GM18511 (cell line): Measurements from ENCODE around the gene LMX1B.

Experiments used
- ATAC-seq: cut with Tn5 transposase; IDR thresholded peaks from one replicate; pipeline ENCODE4 v1.9.1; 2021; ENCODE audit warnings: mild to moderate bottlenecking, moderate library complexity; ENCODE audit not compliant: unreplicated experiment

Gene LMX1B

DNA sequence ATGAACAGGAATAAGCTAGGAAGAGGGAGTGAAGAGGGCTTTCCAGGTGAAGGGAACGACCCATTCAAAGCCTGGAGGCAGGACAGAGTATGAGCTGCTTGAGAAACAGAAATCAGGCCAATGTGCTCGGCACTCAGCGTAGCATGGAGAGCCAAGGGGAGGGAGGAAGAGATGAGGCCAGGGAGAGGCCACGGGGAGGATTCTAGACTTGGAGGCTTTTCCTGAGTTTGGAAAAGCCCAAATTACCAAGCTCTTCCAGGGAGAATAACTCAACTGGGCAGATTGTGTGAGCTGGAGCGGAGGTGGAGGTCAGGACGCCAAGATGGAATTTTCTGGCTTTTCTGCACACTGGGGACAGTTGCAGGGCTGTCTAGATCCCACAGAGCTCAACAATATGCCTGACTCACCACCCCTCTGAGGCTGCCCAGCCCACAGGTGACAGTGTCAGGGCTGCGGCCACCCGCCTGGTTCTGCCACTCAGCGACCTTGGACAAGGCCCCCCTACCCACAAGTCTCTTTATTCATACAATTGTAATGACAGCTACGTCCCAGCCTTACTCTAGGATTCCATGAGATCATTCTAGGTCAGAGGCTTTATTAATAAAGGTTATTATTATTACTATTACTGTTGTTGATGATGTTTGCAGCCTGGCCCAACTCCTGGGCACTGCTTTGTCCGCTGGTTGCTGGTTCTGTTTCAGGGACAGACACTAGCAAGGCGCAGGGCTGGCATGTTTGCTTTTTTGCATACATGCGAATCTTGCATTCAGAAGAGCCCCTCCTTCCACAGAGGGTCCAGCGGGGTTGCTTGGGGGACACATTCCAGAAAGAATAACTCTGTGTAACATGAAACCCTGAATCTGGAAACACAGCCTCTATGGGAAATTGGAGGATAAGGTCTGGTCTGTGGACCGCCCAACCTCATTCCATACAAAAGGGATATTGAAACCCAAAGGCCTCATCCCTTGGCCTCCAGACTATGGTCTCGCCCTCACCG lies 9.4 kb upstream of the LMX1B start:
- no peak for ATAC-seq

DNA sequence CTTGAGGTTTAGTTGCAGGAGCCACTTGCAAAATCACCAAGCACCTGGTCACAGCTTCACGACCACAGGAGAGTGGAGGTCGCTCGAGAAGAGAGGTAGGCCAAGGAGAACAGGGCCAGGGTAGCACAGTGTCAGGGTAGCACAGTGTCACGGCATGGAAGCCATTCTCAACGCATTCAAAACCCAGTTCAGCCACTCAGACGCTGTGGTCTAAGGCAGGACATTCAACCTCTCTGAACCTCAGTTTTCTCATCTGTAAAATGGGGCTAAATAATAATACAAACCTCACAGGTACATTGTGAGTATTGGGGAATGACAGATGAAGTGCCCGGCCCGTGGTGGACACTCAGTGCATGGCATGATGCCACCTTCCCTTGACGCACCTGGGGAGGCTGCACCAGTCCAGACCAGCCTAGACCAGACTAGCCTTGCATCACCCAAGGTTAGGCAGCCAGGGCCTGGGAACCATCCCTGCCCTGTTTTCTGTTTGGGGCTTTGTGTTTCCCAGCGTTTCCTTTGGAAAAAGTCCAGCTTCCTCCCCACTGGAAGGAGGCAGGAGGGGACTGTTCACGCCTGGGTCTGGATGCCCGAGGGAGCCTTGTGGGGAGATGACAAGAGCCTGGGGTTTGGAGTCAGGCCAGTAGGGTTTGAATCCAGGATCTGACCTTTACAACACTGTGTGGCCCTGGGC lies 7.8 kb upstream of the LMX1B start:
- ATAC-seq = no peak

DNA sequence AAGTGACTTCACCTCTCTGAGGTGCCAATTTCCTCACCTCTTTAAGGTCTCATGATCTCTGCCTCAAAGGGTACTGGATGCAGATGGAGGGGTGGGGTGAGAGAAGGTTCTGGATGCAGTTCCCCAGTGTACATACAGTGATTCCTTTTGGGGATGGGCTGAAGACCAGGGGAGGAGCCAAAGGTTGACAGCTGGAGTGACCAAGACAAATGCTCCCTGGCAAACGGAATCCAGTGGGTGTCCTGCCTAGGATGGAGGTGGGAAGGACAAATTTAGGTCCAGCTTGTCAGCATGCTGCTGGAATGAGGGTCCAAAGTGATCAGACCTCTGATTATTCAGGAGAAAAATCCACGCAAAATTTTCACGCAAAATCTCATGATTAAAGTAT lies 7.3 kb upstream of the LMX1B start:
- no peak for ATAC-seq

DNA sequence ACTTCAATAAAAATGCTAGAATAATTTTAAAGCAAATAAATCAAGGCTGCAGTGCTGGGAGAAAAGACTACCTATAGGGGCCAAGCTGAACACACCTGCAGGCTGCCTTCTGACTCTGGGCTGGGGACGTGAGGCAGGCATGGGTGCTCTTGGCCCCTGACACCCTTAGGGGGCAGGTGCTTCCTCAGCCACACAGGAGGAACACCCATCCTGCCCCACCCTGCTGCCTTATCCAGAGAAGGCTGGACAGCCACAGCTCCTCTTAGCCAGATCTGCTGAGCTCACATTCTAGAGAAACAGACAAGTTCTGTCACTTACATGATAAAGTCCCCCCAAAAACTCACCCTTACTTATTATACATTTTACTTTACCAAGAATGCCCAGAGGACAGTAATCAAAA lies 6.6 kb upstream of the LMX1B start:
- ATAC-seq = no peak

DNA sequence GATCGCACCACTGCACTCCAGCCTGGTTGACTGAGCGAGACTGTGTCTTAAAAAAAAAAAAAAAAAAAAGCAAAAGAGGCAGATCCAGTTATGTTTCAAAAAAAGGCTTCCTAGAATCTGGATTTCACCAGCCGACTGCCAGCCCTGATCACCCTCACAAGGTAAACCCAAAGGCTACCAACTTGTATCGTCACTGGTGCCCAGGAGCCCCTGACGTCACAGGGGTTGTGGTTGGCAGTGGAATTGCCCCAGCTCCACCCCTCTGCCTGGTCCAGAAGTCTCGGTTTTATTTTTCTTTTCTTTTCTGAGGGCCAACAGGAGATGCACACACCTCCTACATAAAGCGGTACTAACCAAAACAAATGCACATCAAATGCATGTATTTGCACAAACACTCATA lies 6.0 kb upstream of the LMX1B start:
- no peak for ATAC-seq

DNA sequence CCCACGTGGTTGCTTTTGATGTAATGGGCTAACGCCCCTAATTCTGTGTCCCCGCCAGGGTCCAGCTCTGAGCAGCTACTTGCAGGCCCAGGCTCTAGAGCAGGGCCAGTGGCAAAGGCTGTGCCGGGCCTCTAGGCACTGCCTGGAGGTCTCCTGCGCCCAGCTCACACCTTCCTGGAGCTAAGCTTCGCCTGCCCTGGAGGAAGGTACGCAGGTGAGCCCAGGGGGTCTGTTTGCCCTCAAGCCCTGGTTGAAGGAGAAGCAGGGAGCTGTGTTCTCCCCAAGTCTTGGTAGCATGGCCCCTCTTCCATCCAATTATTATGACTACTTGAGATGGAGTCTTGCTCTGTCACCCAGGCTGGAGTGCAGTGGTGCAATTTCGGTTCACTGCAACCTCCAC lies 5.2 kb upstream of the LMX1B start:
- no peak for ATAC-seq

DNA sequence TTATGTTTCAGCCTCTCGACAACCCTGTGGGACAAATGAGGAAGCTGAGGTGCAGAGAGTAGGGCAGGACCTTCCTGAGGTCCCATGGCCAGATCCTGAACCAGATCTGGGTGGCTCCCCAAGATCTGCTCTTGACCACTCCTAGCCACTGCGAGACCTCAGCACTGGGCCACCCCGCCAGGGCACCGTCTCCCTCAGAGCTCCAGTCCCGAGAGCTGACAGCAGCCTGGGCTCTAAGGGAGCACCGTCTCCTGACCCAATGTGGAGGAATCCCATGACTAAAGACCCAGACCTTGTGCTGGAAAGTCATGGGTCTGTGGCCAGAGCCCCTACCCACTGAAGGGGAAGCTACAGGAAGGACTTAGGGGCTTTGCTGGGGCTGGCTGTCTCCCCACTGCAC lies 4.5 kb upstream of the LMX1B start:
- no peak for ATAC-seq

DNA sequence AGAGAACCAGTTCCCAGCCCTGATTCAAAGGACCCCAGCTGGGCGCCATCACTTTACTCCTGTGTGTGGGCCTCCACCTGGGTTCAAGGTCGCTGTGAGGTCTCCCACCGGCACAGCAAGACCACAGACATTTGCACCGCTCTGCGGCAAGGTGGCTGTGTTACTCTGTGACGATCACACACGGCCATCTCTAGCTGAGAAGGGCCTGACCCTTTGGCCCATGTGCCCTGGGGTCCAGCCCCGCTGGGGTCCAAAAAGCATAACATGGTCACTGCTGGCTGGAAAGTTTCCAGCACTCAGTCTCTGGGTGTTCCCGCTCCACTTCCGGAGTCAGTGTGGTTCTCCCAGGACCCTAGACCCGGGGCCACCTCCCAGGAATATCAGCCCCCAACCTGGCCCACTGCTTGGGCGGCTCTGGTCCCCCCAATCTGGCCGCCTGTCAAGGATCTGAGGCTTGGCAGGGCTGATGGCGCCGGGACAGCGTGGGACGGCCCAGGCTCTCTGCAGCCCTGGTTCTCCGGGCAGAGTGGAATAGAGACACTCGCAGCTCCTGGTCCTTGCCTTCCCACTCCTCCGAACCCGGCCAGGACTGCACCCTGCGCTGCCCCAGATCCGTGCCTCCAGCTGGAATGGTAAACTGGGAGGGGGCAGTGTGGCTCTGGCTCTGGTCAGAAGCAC lies 3.9 kb upstream of the LMX1B start:
- ATAC-seq = no peak

DNA sequence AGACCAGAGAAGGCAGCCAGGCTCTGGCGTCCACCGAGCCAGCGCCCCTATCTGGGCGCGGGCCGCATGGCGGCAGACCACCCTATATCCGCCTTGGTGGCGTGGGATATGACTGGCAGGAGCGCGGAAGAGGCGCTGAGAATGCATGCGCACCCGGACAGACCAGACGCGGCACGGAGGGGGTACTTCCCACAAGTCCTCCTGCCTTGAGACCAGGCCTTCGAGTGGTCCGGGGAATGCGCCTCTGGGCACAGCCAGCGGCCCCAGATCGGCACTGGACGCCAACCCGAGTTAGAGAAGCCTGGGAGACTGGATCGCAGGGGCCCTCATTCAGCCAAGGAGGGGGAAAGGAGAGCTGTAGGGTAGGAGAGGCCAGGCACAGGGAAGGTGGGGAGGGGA lies 2.5 kb upstream of the LMX1B start:
- ATAC-seq = no peak

DNA sequence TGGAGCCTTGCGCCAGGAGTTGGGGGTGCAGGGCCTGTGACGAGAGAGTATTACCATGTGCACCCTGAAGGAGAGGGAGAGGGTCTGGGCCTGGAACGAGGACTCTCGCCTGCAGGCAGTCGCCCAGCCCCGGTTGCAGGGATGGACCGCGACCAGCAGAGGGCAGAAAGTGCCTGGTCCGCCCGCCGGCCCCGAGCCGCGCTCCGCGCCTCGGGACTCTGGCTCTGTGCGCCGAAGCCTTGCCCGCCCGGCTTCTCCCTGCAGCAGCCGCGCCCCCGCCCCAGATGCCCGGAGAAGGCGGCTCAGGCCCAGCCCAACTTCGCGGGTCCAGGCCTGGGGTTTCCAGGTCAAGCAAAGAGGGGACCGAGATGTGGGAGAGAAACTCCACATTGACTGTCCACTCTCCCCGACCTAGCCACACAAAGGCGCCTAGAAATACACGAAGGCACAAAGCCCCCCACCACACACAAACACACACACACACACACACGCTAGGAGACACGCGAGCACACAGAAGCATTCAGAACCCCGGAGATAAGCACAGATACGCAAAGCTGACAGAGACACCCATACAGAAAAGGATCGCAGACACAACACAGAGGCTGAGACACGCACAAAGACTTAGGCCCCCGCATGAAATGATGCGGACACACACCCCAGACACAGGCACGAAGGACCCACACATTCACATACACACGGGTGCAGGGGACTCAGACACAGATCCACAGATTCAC lies 2.0 kb upstream of the LMX1B start:
- ATAC-seq = no peak

DNA sequence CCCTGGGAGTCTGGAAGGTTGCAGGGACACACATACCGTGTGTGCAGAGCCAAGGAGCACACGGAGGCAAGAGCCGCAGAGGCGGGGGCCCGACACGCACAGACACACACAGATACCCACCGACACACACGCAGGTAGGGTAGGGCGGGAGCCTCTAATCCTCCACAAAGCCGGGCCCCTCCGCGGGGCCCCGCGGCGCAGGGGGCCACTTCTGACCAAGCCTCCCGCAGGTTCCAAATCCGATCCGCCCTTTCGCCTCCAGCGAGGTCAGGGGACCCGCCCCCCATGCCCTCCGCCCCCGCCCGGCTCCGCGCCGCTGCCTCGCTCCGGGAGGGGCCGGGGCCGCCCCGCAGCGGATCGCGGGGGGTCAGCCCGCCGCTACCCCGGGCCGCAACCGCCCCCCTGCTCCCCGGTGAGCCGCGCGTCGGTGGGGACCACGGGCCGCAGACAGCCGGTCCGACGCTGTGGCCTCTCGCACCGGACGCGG lies 1.4 kb upstream of the LMX1B start:
- no peak for ATAC-seq

DNA sequence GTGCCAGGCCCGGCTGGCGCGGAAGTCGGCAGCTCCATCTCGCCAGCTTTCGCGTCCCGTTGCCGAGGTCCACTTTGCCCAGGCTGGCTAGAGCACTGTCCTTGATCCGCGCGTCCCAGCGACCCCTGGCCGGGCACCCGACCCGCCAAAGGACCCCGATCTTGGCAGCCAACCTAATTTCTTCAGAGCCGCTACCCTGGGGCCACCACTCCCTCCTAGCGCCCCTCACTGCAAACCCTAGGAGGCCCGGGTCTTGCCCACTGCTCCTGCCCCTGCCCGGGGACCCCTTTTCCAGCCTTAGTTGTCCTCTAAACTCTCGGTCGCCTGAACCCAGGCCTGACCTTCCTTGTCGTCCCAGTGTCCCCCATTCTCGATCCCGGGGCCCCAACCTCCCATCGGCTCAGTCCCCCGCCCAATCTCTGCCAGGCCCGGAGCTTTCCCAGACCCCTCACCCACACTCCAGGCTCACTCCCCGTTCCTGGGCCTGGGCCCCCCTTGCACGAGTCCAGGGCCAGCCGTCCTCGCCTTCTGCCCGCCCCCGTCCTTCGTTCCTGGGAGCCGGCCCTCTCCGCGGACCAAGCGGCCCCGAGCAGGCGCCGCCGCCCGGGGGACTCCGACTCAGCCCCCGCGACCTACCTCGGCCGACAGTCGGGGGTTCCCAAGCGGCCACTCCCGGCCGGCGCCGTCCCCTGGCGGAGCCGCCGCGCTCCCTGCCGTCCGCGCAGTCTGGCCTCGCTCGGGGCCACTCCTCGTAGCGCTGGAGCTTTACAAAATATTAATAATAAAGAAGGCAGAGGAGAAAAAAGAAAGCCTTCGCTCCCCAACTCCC lies 701 bp upstream of the LMX1B start:
- ATAC-seq = no peak

DNA sequence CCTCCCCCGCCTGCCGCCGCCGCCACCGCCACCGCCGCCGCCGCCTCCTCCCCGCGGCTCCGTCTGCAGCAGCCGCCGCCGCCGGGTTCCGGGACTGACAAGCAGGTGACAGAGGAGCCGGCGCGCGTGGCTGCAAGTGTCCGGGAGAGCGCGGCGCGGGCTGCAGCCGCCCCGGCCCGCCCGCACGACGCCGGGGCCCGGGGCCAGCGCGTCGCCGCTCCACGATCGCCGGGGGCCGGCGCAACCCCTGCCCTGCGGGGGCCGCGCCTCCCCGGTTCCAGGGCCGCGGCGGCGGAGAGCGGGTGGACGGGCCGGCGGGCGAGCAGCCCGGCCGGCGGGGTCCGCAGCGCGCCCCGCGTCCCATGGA lies 343 bp downstream of the LMX1B start:
- no peak for ATAC-seq

DNA sequence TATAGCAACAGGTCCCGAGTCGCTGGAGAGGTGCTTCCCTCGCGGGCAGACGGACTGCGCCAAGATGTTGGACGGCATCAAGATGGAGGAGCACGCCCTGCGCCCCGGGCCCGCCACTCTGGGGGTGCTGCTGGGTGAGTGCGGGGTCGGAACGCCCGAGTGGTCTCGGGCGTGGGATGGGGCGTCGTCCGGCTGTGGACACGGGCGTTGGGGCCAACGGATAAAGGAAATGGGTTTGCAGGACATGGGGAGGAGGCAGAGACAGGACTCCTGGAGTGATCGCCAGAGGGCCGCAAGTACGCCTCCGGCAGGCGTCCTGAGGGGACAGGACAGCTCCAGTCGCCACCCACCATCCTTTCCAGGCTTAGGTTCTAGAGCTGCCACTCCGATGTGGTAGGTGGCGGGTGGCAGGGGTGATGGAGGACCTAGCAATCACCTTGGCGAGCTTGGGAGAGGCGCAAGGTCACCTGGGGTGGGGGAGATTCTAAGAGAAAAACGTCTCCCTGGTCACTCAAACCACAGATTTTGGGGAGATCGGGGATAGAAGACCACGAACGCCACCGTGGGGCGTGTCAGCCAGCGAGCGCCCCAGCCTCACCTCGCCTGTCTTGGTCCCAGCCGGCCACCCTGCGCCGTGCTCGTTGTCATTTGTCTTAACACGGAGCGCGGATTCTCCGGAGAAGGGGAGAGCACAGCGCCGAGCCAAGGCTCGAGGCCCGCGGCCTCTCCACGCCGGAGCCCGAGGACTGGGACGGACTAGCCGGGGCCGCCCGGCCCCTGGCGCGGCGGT lies 922 bp downstream of the LMX1B start:
- ATAC-seq = no peak

DNA sequence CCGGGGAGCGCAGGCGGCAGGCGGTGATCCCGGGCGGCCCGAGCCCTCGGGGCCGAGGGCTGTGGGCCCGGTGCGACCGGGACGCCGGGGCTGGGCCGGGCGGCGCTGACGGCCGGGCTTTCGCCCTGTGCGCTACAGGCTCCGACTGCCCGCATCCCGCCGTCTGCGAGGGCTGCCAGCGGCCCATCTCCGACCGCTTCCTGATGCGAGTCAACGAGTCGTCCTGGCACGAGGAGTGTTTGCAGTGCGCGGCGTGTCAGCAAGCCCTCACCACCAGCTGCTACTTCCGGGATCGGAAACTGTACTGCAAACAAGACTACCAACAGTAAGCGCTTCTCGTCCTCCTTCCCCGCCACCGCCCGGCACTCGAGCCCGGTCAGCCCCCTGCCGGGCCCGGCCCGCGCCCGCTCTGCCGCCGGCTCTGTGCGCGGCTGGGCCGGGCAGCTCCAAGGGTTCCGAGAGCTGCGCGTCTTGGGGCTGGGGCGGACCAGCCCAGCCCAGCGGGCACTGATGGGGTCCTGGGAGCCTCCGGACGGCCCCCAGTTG lies 1.6 kb downstream of the LMX1B start:
- ATAC-seq = no peak

DNA sequence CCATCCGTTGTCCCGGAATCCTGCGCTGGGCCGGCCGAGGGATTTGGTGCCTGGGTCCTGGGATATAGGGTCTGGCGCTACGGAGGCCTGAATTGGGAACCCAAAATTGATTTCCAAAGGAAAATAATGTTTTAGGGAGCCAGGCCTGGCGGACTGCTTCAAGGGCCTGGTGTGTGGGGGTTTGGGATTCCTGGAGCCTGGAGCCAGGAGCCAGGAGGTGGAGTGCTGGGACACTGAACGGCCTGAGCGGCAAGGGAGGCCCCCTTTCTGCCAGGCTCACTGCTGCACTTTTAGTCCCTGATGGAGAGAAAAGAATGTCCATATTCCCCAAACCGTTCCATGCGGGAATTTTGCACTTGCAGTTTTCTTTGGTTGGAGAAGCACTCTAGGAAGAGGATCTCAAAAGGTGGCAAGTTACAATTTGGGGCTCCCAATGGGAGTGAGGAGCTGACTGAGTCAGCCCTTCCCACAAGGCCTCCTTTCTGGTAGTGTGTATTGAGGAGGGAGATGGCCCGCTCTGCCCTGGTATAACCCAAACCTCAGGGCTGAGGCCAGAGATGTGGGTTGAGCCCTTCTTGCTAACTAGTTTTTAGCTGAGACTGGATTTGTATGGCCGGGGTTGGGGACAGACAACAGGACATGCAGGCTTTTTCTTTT lies 2.2 kb downstream of the LMX1B start:
- no peak for ATAC-seq

DNA sequence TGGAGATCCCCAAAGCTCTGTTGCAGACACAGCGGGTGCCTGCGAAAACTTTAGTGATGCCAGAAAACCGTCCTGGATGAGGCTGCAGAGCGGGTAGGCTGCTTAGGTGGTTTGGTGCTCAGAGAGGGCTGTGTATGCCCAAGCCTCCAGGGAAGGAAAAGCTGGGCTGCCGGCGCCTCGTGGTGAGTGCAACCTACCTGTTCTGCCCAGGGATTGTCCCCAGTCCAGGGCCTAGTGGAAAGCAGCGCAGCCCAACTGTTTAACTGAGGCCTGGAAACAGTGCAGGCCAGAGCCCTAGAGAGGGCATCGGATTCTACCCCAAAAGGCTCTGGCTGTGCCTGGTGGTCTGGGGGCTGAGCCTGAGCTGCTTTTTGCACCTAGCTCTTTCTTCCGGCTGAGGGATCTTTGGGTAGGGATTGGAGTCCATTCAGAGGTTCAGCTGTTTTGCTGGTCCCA lies 2.8 kb downstream of the LMX1B start:
- no peak for ATAC-seq
